ENCODE data around the gene CCNJ. TPM values are rescaled to one million over a fixed set of nuclear protein-coding genes. Genes with fewer than 3 reads are reported as not detected.

Gene CCNJ
- total and polyA plus RNA-seq, 2 experiments from 2014 or later: 14.1 to 29.6 TPM

DNA sequence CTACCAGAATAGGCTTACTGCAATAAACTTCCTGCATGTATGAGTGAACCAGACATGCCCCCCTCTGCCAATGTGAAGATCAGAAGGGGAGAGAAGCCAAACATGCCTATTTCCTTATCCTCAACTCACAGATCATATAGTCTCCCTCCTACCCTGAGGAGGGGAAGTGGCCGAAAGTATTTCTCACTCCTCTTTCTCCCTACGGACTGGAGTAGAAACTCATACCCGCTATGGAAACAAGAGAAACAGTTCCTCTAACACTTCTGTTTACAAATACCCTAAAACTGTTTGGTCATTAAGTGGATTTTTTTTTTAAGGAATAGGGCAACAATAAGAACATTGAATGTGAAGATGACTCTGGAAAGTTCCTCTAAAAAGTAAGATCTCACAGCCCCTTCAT is 31.4 kb downstream of the CCNJ start:
- H3K79me2 ChIP-seq (replicated peaks; ENCODE audit: insufficient read depth): no peaks in the 10 kb centered on the region
- H3K4me3 Mint-ChIP-seq: no peak overlapping the region

GRCh38 chr10:96075977-96076376 is 32.6 kb downstream of the CCNJ start:
- no peak overlapping the region for H3K4me2 ChIP-seq
- H3K36me3 ChIP-seq (ENCODE audit: insufficient read depth): no peaks in the 10 kb centered on the region
- no peaks in the 10 kb centered on the region for H3K9me2 ChIP-seq (ENCODE audit: insufficient read depth)
- H3K27me3 ChIP-seq (ENCODE audit: insufficient read depth): no peaks in the 10 kb centered on the region
- DNase-seq (ENCODE audit: low spot score) (no peak), ATAC-seq (no peak)
- H3K79me2 ChIP-seq (replicated peaks; ENCODE audit: insufficient read depth): no peaks in the 10 kb centered on the region
- no peaks in the 10 kb centered on the region for H3K27me3 Mint-ChIP-seq (ENCODE audit: insufficient read depth, low read depth, poor library complexity)
- peaks cover 25% of the 10 kb centered on the region for H3K4me1 ChIP-seq (ENCODE audit: insufficient read depth)
- H3F3A ChIP-seq (replicated peaks; ENCODE audit: low read depth): no peaks in the 10 kb centered on the region
- no peak overlapping the region; the same call in 1 of the 2 replicates for H2AFZ ChIP-seq
- no peaks in the 10 kb centered on the region for H3K9me3 Mint-ChIP-seq
- H3K27ac ChIP-seq (ENCODE audit: low read depth): no peak overlapping the region
- H3K36me3 Mint-ChIP-seq (ENCODE audit: low read depth): no peaks in the 10 kb centered on the region
- H3K4me3 Mint-ChIP-seq: no peak overlapping the region
- H3K27ac Mint-ChIP-seq: no peak overlapping the region
- peaks cover 27% of the 10 kb centered on the region for H3K4me1 Mint-ChIP-seq
- H4K20me1 ChIP-seq (replicated peaks; ENCODE audit: insufficient read depth): no peaks in the 10 kb centered on the region
- no peak overlapping the region for H3K4me3 ChIP-seq
- TF ChIP-seq JUNB (IDR thresholded peaks at IDR 0.05; ENCODE audit: unreplicated experiment) (no peak), POLR2AphosphoS5 (IDR thresholded peaks at IDR 0.05; ENCODE audit: low read depth) (no peak), ZNF331 (CRISPR knock-in tag; IDR thresholded peaks at IDR 0.05; ENCODE audit: low read depth) (no peak), ZNF114 (CRISPR knock-in tag; IDR thresholded peaks at IDR 0.05) (no peak), EZH2phosphoT487 (IDR thresholded peaks at IDR 0.05; ENCODE audit: unreplicated experiment) (no peak), CREB1 (CRISPR knock-in tag; IDR thresholded peaks at IDR 0.05; ENCODE audit: low read depth) (no peak), ZNF462 (CRISPR knock-in tag; IDR thresholded peaks at IDR 0.05) (no peak)
- TF ChIP-seq, protein P1, sequence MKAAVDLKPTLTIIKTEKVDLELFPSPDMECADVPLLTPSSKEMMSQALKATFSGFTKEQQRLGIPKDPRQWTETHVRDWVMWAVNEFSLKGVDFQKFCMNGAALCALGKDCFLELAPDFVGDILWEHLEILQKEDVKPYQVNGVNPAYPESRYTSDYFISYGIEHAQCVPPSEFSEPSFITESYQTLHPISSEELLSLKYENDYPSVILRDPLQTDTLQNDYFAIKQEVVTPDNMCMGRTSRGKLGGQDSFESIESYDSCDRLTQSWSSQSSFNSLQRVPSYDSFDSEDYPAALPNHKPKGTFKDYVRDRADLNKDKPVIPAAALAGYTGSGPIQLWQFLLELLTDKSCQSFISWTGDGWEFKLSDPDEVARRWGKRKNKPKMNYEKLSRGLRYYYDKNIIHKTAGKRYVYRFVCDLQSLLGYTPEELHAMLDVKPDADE (IDR thresholded peaks at IDR 0.05): no peak

More for the DNA sequence above, 31.4 kb downstream of the CCNJ start:
- no peak overlapping the region for H3K4me2 ChIP-seq
- H3K27ac ChIP-seq (ENCODE audit: low read depth): no peak overlapping the region
- no peaks in the 10 kb centered on the region for H3K36me3 ChIP-seq (ENCODE audit: insufficient read depth)
- H3K4me3 ChIP-seq: no peak overlapping the region
- no peaks in the 10 kb centered on the region for H4K20me1 ChIP-seq (replicated peaks; ENCODE audit: insufficient read depth)
- Mint-ChIP-seq H3K27me3 (ENCODE audit: insufficient read depth, low read depth, poor library complexity) (no peaks in the 10 kb centered on the region), H3K4me1 (peaks cover 27% of the 10 kb centered on the region), H3K27ac (no peak overlapping the region), H3K36me3 (ENCODE audit: low read depth) (no peaks in the 10 kb centered on the region), H3K9me3 (no peaks in the 10 kb centered on the region)
- H3F3A ChIP-seq (replicated peaks; ENCODE audit: low read depth): no peaks in the 10 kb centered on the region
- no peak for ATAC-seq
- DNase-seq (ENCODE audit: low spot score): no peak
- peaks cover 25% of the 10 kb centered on the region for H3K4me1 ChIP-seq (ENCODE audit: insufficient read depth)
- no peak for TF ChIP-seq NANOG (IDR thresholded peaks at IDR 0.05; ENCODE audit: borderline replicate concordance)
- TF ChIP-seq, protein P2, sequence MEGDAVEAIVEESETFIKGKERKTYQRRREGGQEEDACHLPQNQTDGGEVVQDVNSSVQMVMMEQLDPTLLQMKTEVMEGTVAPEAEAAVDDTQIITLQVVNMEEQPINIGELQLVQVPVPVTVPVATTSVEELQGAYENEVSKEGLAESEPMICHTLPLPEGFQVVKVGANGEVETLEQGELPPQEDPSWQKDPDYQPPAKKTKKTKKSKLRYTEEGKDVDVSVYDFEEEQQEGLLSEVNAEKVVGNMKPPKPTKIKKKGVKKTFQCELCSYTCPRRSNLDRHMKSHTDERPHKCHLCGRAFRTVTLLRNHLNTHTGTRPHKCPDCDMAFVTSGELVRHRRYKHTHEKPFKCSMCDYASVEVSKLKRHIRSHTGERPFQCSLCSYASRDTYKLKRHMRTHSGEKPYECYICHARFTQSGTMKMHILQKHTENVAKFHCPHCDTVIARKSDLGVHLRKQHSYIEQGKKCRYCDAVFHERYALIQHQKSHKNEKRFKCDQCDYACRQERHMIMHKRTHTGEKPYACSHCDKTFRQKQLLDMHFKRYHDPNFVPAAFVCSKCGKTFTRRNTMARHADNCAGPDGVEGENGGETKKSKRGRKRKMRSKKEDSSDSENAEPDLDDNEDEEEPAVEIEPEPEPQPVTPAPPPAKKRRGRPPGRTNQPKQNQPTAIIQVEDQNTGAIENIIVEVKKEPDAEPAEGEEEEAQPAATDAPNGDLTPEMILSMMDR (conservative IDR thresholded peaks at IDR 0.05; ENCODE audit: low read depth in 2 of 2): no peak
- TF ChIP-seq CREB1 (CRISPR knock-in tag; IDR thresholded peaks at IDR 0.05; ENCODE audit: low read depth): no peak
- no peak for TF ChIP-seq STAT1 (IDR thresholded peaks at IDR 0.05; ENCODE audit: unreplicated experiment)
- no peak for TF ChIP-seq JUNB (IDR thresholded peaks at IDR 0.05; ENCODE audit: unreplicated experiment)
- TF ChIP-seq ZNF114 (CRISPR knock-in tag; IDR thresholded peaks at IDR 0.05): no peak
- no peak for TF ChIP-seq POLR2AphosphoS5 (IDR thresholded peaks at IDR 0.05; ENCODE audit: low read depth)
- H3K27me3 ChIP-seq (ENCODE audit: insufficient read depth): no peaks in the 10 kb centered on the region
- no peak overlapping the region for H2AFZ ChIP-seq
- H3K9me2 ChIP-seq (ENCODE audit: insufficient read depth): no peaks in the 10 kb centered on the region

Measured in GM23338 (cell line).